NCI-H748 (cell line): ENCODE measurements around the gene RETN.

Experiments used
- DNase-seq: peaks from one replicate; lab custom pipeline; 2025; ENCODE audit not compliant: unreplicated experiment; lab: John Stamatoyannopoulos, UW

The RETN gene

DNA sequence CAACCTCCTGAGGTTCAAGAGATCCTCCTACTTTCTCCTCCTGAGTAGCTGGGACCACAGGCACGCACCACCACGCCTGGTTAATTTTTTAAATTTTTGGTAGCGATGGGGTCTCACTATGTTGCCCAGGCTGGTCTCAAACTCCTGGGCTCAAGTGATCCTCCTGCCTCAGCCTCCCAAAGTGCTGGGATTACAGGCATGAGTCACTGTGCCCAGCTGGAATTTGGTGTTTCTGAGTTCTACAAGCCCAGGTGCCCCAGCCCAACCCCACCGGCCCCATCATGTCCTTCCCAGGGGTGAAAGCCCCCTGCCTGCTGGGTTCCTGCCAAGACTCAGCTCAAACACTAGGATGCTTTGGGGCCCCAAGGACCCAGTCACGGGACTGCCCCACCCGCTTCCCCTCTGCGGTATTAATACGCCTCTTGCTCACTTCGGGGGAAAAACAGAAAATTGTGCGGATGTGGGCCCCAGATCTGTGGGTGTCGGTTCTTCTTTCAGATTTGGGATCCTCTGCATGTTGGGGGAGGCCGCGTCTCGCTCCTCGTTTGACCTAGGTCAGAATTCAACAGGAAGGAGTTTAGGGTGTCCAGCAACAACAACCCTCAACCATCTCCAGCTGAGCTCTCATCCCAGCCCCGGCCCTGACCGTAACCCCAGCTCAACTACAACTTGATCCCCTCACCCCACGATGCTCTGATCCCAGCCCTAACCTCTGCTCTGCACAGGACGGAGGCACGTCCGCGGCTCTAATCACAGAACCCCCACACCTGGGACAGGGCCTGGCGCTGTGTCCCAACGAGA, 36.7 kb downstream of the RETN start:
- DNase-seq = no peak

DNA sequence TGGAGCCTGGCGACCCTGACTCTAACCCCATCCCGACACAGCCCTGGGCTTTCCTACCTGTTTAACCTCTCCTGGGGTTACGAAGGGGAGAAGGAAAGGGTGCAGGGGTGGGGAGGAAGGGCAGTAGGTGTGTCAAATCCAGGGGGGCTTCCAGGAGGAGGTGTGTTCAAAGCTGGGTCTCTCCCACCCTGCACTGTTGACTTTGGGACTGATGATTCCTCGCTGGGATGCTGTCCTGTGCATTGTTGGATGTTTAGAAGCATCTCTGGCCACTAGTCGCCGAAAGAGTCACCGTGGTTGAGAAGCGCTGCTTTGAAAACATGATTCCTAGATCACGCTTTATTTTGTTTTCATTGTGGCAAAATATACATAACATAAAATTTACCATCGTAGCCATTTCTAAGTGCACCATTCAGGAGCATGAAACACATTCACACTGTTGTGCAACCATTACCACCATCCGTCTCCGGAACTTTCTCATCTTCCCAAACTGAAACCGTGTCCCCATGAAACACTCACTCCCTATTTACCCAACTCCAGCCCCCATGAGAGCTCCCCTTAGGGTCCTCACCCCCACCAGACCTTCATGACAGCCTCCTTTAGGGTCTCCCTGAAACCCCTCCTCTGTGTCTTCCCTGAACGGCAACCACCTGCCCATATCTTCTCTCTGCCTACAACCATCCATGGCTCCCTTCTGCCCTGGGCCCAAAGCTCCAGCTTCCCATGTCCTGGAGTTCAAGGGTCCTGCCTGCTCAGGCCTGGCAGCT, 37.5 kb downstream of the RETN start:
- DNase-seq = no peak

DNA sequence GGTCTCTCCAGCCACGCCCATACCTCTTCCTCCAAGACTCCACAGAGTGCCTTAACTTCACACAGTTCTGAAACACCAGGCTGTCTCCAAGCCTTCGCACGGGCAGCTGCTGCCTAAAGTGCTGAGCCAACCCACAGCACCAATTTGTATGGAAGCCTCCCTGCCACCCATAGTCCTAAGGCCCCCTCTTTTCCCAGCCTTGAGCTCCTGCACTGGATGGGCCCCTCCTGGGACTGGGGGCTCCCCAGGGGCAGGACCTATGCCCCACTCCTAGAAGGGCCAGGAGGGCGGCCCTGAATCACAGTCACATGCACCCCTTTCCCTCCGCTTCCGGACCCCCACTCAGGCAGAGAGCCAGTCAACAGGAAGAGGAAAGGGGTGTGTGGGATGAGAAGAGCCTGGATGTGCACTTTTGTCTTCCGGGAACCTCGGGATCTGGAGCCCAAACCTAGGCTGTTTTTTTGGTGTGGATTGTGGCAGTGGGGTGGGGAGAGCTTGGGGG, 38.2 kb downstream of the RETN start:
- no peak for DNase-seq

DNA sequence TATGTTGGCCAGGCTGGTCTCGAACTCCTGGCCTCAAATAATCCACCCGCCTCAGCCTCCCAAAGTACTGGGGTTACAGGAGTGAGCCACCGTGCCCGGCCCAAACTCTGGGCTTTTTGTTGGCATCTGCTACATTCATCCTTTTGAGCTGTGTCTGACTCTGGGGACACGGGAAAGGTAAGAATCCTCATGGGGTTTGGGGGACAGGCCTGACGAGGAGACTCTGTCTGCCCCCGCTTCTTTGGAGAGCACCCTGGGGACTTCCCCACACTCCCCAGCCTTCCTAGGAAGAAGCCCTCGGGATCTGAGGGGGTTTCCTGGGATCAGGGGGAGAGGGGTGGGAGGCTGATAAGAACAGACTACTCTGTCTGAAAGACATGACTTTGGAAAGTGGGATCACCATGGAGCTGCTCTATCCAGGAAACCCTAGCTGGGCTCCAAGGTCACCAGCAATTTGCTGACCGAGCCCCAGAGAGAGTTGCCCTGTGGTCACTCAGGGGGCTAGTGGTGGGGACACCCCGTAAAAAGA, 41.1 kb downstream of the RETN start:
- no peak for DNase-seq

DNA sequence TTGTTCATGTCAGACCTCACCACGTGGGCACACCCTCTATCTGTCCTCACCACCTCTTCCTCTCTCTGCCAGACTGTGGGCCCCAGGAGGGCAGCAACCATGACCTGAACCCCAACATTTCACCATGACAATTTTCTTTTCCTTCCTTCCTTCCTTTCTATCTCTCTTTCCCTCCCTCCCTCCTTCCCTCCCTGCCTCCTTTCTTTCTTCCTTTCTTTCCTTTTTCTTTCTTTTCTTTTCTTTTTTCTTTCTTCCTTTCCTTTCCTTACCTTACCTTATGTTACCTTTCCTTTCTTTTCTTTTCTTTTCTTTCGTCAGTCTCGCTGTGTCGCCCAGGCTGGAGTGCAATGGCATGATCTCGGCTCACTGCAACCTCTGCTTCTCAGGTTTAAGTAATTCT, 41.8 kb downstream of the RETN start:
- DNase-seq = no peak

DNA sequence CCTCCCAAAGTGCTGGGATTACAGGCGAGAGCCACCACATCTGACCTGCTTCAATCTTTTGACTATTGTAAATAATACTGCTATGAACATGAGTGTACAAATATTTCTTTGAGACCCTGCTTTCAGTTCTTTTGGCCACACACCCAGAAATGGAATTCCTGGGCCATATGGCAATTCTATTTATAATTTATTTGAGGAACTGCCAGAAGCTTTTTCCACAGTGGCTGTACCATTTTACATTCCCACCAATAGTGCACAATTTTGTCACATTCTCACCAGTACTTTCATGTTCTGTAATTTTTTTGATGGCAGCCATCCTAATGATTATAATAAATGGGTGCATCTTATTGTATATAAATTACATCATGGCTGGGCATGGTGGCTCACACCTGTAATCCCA, 46.8 kb downstream of the RETN start:
- DNase-seq = no peak

DNA sequence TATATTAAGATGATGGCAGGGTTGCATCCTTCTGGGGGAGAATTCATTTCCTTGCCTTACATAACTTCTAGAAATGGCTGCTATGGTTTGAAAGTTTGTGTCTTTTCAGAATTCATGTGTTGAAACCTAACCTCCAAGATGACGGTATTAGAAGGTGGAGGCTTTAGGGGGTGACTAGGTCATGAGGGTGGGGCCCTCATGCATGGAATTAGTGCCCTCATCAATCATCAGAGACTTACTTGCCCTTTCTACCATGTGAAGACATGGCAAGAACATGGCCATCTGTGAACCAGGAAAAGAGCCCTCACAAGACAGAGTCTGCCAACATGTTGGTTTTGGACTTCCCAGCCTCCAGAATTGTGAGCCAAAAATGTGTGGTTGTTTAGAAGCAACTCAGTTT, 47.9 kb downstream of the RETN start:
- no peak for DNase-seq

DNA sequence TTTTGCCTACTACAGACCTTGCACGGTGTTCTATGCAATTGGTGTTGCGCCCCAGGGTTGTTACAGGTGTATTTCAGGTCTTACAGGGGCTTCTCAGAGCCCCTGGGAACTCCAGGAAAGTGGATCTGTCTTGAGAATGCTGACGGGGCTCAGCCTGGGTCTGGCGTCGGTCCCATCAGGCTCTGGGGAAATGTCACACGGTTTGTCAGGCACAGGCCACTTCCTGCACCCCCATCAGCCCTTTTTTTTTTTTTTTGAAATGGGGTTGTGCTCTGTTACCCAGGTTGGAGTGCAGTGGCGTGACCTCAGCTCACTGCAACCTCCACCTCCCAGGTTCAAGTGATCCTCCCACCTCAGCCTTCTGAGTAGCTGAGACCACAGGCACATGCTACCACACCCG, 49.8 kb downstream of the RETN start:
- no peak for DNase-seq
